H1 (cell line): ENCODE measurements around the gene ARHGEF16. TPM values are rescaled to one million over a fixed set of nuclear protein-coding genes. Genes with fewer than 3 reads are reported as not detected.

ENCODE experiments used
- ATF3 ChIP-seq: IDR thresholded peaks from 2 replicates; pipeline ENCODE4 v1.6.1; 2011; ENCODE audit warnings: low read depth, mild to moderate bottlenecking, low read length; ENCODE audit not compliant: insufficient read depth
- CHD7 ChIP-seq: fragments of 300-600 bp; sonication (generic); IDR thresholded peaks from 2 replicates; pipeline ENCODE4 v1.7.1; 2012; ENCODE audit warnings: low read length, moderate library complexity, mild to moderate bottlenecking, inconsistent platforms; ENCODE audit not compliant: insufficient replicate concordance
- E2F6 ChIP-seq: IDR thresholded peaks from 2 replicates; pipeline ENCODE4 v1.6.1; 2012; ENCODE audit warnings: inconsistent platforms
- MAX ChIP-seq: IDR thresholded peaks from 2 replicates; pipeline ENCODE4 v1.6.1; 2012; ENCODE audit warnings: inconsistent platforms
- NRF1 ChIP-seq: IDR thresholded peaks from 2 replicates; pipeline ENCODE4 v1.6.1; 2011; ENCODE audit warnings: mild to moderate bottlenecking, low read depth, low read length, improper control_type of control experiment
- POU5F1 ChIP-seq: IDR thresholded peaks from 2 replicates; pipeline ENCODE4 v1.6.1; 2011; ENCODE audit warnings: low read depth, mild to moderate bottlenecking, low read length, moderate library complexity
- RFX5 ChIP-seq: IDR thresholded peaks from 2 replicates; pipeline ENCODE4 v1.6.1; 2011; ENCODE audit warnings: low read depth, low read length, improper control_type of control experiment, borderline replicate concordance
- RNF2 ChIP-seq: fragments of 200-900, 300-1000 bp; sonication (generic); IDR thresholded peaks from 2 replicates; pipeline ENCODE4 v1.7.1; 2016; ENCODE audit warnings: borderline replicate concordance, low read depth, mild to moderate bottlenecking, antibody characterized with exemption, low read length; ENCODE audit not compliant: poor library complexity, severe bottlenecking; ENCODE audit errors: missing control alignments
- SUZ12 ChIP-seq: fragments of 200-600 bp; sonication (generic); IDR thresholded peaks from 2 replicates; pipeline ENCODE4 v1.6.1; 2012; ENCODE audit warnings: mild to moderate bottlenecking, inconsistent platforms, low read length, moderate library complexity, mixed read lengths
- TAF1 ChIP-seq: IDR thresholded peaks from 2 replicates; pipeline ENCODE4 v1.6.1; 2011; ENCODE audit warnings: mild to moderate bottlenecking, low read depth, low read length
- polyA plus RNA-seq, 7 experiments: library from polyadenylated mRNA; depleted of rRNA in 3 of 7; stranded (reverse) in 5 of 7; unstranded in 2 of 7; fragments of >200 nt in 5 of 7; fragments of 200-250 nt in 2 of 7; gene quantifications; 1 replicate in 5 of 7; 2 replicates in 1 of 7; 4 replicates in 1 of 7; pipeline versions ENCODE4 v1.2.1 to v1.2.3, GENCODE V29; 2011 to 2013; ENCODE audit warnings: missing spikeins in 2 of 7, mixed read lengths in 2 of 7
- total RNA-seq: library from RNA; stranded (reverse); fragmentation: NEBNext Ultra II Directional; extraction: Animal tissue kit (Norgen Biotek cat#: 25700); gene quantifications from 2 replicates; pipeline ENCODE4 v1.2.1, GENCODE V29; 2021

The ARHGEF16 gene
- total and polyA plus RNA-seq, 2 of the 8 experiments (the other 6 are each of a cell fraction or from before 2014, with no cell fraction given), result 18.3 to 20.7 TPM

- TF ChIP-seq CHD7 (no peak), RFX5 (no peak), E2F6 (no peak), POU5F1 (no peak), NRF1 (no peak), MAX (no peak), SUZ12 (no peak), RNF2 (no peak), ATF3 (no peak), TAF1 (no peak)
These were observed 49.7 kb upstream of the ARHGEF16 start (continued) for GRCh38 chr1:3404801-3405200.
